NCI-H2196 (cell line): ENCODE results near the gene HIPK3.
"Not testable (repeated sequence)": the region's sequence is repeated elsewhere in the genome, so short reads cannot be mapped to it uniquely, and the experiment has no call there.

Experiments used
- DNase-seq: peaks from one replicate; lab custom pipeline; 2025; ENCODE audit not compliant: unreplicated experiment; lab: John Stamatoyannopoulos, UW

HIPK3 gene

DNA sequence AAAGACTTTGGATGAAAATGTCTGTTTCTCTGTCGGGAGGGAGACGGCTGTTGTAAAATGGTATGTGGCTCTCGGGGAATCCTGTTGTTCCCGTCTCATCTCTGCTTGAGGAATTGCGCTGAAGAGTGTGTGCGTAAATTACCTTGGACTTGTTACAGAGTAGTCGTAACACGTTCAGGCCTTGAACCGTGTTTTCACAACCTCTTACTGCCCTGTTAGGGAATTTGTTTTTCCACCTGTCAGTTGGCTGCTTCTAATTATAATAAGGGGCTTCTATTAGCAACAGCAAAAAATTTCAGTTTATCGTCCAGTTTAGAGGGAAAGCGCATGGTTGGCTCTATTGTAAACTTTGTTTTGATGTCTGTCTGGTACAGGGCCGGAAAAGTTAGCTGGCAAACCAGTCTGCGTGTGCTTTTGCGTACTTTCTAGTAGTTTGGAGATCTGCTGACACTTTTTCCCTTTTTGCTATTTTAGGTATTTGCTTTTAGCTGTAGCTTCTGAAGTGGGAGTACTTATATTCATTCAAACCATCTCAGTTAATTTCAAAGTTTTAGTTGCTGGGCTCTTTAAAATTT, 1.5 kb downstream of the HIPK3 start:
- DNase-seq, result peak; percentile 42

DNA sequence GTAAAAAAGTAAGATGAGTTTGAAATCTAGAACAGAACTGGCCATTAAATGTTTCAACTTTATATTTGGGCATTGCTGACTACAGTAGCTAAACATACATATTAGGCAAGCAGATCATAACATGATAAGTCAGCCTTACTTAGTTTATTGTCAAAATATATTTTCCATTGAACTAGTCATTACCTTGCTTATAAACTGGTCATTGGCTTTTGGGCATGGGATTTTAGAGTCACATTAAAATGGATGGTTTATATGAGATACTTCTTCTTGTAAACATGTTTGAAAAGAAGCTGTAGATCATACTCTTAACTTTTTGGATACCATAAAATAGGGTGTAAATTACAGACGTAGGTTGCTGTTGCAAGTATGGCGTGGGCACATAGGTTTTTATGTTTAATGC, 2.7 kb downstream of the HIPK3 start:
- no peak for DNase-seq

DNA sequence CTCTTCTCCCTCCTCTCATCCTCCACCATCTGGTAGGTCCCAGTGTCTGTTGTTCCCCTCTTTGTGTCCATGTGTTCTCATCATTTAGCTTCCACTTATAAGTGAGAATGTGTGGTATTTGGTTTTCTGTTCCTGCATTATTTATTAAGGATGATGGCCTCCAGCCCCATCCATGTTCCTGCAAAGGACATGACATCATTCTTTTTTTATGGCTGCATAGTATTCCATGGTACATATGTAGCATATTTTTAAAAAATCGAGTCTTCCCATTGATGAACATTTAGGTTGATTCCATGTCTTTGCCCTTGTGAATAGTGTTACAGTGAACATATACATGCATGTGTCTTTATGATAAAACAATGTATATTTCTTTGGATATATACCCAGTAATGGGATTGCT, 4.2 kb downstream of the HIPK3 start:
- not testable (repeated sequence) for DNase-seq

DNA sequence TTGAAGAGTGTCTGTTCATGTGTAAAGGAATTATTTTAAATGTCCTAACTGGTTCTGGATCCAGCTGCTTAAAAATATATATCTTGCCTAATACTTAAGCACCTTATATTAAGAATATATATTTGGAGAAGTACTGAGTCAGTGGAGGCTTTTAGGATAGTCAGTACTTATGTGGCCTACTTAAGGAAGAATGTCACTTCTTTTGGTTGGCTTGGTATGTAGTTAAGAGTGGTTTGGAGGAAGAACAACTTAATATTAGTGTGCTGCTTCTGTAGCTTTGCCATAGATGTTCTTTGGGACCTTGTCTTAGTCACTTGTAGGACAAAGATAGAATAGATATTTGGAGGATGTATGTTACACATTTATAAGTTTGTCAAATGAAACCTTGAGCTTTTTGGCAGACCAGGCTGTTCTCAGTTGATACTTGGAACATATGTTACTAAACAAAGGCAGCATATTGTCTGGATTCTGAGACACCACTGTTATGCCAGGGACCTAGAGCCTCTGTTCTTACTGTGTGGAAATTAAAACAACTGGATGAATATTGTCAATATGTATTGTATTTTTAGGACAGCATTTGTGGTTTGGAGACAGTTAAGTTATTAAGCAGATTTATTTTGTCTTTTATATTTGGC, 4.9 kb downstream of the HIPK3 start:
- DNase-seq, result no peak

DNA sequence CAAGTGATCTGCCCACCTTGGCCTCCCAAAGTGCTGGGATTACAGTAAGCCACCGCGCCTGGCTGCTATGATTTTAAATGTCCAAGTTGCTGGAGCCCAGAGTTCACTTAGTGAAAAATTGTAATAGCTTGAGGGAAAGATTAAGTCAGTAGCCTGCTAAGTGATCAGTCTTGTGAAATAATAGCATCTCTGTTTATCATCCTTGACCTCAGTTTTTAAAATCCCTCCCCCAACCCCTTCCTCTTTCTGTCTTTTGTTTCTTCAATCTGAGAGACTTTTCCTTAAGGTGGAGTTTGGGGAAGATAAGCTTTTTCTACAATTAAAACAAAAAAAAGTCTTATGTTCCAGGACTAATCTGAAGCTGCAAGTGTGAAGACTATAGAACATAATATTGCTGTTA, 6.4 kb downstream of the HIPK3 start:
- no peak for DNase-seq

DNA sequence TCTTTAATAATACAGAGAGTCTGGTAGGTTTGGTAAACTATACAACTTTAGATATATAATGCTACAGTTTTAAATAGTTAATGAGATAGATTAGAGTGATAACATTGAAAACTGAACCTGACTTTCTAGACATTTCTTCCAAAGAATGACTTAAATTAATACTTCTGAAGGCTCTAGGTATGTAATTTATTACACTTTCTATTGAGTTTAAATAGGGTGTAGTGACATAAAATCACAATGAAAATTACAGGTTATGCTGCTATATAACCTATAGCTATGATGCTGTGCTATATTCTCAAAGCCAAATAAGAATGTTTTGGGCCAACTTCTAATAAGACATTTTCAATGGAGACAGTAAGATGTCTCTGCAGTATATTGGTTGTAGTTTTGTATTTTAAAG, 7.7 kb downstream of the HIPK3 start:
- no peak for DNase-seq

DNA sequence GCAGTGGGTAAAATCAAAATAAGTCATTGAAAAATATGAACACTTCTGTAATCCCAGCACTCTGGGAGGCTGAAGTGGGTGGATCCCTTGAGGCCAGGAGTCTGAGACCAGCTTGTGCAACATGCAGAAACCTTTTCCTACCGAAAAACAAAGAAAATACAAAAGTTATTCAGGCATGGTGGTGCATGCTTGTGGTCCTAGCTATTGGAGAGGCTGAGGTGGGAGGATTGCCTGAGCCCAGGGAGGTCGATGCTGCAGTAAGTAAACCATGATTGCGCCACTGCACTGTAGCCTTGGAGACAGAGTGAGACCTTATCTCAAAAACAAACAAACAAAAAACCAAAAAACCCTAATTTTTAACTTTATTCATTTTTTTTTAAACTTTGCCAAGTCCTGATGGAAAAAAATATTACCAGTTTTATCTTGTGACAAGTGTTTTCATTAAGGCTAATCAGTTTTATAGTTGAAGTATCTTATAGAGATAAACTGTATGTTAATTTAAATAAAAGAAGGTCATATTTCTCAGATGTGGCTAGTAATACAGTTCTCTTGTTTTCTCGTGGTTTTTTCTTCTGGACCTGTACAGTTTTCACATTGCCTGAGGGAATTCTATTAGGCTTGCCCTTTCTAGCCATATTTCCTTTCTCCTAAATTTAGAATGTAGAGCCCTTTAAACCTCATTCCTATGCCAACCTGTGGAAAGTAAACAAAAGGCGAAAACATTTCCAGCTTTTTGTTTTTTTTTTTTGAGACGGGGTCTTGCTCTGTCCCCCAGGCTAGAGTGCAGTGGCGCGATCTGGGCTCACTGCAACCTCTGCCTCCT, 9.4 kb downstream of the HIPK3 start:
- peak; percentile 40 for DNase-seq

DNA sequence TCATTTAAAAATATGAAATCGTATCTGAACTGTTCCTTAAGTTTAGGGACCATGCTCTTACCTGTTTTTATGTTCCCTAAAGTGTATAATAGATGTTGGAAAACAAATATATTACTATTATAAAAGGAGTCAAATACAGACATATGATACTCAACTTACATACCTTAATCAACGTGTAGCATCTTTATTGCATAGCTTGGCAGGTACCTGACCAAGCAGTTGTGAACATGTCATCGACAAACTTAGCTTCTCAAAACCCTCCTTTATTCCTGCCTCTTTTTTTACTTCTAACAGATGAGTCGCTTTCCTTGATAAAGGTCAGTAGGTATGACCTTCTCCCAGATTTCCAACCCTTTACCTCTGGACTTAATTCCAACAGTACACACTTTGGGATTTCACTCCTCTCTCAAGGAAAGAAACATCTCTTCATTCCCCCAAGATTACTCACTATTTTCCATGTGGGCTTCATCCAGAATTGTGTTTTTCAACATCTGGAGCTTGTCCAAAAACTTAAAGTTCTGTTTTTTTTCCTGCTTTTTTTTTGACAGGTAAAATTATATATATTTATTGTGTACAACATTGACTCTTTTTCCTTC, 11.9 kb downstream of the HIPK3 start:
- DNase-seq, result no peak

DNA sequence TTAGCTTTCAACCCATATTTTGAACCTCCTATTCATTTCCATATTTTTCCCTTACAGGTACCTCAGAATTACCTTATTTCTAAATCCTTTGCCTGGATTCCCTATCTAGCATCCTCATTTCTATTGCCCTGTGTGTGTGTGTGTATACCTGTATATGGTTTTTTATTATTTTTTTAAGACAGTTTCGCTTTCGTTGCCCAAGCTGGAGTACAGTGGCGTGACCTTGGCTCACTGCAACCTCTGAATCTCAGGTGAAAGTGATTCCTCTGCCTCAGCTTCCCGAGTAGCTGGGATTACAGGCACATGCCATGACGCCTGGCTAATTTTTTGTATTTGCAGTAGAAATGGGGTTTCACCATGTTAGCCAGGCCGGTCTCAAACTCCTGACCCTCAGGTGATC, 12.6 kb downstream of the HIPK3 start:
- DNase-seq, result no peak

DNA sequence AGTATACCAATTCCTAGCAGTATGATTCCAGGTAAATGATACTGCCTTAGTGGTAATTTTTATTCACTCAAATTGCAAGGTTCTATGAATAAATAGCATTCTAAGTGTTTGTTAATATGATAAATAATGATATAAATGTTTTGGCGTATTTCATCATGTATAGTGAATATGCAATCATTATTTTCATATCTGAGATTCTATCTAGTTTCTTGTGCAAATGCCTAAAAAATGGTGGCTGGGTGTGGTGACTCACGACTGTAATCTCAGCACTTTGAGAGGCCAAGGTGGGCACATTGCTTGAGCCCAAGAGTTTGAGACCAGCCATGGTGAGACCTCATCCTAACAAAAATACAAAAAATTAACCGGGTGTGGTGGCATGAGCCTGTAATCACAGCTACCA, 13.9 kb downstream of the HIPK3 start:
- DNase-seq, result no peak

DNA sequence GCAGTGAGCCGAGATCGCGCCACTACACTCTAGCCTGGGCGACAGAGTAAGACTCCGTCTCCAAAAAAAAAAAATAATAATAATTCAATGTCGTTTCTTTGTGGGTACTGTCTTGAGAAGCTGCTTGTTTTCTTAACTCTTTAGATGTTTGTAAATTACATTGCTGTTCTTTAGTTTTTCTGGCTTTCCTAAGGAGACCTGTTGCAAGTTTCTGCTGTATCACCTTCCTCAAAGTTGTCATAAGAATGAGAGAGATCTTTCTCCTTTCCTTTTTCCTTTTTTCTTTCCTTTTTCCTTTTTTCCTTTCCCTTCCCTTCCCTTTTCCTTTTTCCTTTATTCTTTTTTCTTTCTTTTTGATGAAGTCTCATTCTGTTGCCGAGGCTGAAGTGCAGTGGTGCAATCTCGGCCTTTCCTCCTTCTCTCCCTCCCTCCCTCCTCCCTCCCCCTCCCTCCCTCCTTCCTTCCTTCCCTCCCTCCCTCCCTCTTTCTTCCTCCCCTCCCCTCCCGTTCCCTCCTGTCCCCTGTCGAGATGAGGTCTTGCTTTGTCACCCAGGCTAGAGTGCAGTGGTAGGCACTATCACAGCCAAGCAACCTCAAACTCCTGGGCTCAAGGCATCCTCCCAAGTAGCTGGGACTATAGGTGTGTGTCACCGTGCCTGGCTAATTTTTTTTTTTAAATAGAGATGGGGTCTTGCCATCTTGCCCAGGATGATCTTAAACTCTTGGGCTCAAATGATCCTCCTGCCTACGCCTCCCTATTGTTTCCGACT, 15.3 kb downstream of the HIPK3 start:
- no peak for DNase-seq

DNA sequence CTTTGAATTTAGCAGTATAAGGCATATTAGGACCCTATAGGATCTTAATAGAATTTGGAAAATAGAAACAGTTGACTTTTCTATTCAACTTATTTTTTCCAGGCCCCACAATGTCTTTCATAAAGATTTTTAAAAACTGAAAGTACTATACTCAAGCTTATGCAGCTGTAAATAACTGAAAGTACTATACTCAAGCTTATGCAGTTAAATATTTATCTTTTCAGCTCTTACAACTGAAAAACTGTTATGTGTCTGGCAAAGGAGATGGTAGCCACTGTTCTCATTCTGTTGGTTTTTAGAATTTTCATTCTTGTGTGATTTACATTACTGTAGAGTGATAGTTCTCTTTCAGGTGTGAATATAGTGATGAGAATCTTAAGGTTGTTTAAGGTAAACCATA, 16.5 kb downstream of the HIPK3 start:
- DNase-seq, result no peak

DNA sequence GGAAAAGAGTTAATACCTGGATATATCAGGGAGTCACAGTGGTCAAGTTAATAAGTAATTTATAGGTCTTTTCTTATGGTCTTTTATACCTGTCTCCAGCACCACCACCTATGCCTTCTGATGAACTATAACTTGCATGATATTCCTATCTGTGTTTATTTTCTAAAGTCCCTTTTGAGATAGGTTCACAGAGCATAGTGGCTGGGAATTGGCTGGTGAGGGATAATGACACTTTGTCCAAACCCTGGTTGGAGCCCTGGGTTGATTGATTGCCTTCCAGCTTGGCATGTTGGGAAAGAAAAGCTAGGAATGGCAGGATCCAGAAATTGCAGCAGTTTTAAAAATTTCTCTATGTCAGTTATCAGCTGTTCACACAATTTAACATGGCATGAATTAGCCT, 23.2 kb downstream of the HIPK3 start:
- DNase-seq, result no peak

DNA sequence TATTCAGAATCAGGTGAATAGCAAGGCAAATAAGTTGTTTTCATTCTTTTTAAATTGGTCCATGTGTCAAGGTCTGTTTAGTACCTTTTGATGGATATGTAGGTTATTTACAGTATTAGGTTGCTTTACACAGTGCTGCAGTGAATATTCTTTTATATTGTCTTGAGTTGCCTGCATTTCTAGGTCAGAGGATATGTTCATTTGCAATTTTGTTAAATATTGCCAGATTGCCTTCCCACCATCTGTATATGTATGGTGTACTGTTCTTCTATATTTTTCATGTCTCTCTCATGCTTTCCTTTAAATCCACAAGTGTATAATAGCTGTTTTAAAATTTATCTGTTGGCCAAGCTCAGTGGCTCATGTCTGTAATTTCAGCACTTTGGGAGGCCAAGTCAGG, 24.6 kb downstream of the HIPK3 start:
- no peak for DNase-seq

DNA sequence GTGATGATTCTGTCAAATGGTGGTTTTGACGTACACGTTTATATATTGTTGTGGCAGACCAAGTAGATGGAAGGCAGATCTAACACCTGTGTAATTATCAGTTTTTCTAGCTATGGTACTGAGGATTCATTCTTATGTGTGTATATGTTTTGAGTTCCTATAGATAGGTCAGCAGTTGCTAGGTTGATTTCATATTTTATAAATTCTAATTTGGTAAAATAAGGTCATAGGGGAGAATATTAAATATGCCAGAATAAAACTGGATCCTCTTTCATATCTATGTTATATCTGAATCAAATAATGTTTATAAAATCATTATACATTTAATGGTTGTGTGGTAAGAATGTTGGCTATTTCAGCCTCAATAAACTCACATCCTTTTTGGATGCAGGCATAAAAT, 27.6 kb downstream of the HIPK3 start:
- no peak for DNase-seq

DNA sequence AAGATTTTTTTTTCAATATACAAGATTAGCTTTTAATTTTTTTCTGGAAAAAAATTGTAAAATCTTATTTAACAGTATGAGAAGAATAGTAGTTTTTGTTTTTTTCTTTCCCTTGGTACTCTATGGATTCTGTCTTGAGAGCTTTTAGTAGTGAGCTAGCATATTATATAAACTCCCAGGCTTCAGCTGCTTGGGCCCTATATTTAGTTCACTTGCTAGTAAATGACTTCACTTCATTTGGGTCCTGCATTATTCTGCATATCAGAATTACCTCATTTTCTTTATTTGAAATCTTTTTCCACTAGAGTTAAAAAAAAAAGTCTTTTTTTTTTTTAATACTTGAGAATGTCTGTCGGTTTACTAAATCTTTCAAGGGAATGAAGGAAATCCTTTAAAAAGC, 33.1 kb downstream of the HIPK3 start:
- no peak for DNase-seq

DNA sequence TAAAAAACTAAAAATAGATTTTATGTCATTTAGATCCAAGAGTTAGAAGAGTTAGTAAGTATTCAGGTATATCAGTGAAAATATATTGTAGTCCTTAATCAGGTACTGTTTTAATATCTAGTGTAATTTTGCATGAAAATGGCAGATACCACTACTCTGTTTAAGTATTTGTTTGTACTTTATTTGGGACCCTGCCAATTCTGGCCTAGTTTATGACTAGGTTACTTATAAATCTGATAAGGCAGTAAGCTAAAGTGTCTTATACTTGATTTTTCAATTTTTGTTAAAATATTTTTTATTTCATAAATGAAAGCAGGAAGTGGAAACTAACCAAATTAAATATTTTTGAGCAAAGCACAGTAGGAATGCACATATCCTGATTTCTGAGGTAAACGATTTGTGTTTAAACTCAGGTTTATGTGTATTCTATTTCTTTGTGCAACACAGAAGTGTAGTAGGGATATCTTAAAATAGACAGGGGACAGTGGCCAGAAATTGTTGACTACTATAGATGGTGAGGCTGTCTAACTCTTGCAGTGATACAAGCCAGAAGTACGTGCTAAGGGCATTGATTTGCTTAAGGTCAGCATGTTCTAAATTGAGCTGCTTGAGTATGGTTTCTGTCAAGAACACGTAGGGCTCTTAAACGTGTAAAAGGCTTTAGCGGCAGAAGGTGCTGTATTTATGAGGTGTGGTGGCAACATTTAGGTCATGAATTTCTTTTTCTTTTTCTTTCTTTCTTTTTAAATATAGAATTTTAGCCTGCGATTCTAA, 34.0 kb downstream of the HIPK3 start:
- DNase-seq, result peak; percentile 19

DNA sequence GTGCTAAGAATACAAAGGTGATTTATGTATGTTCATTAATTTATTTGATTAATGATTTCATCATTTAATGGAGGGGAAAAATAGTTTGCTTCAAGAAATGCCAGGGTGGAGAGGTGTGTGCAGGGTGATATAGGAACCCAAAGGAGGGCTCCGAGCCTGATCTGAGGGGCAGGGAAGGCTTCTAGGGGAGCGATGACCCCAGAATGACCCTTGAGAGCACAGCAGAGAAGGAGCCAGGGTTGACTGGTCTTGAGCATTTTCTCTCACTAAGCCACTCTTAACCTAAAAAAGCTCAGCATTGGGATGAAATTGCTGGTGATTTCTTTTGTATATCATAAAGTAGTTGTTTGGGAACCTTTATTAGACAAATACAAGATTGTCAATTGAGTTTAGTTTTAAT, 35.1 kb downstream of the HIPK3 start:
- no peak for DNase-seq

DNA sequence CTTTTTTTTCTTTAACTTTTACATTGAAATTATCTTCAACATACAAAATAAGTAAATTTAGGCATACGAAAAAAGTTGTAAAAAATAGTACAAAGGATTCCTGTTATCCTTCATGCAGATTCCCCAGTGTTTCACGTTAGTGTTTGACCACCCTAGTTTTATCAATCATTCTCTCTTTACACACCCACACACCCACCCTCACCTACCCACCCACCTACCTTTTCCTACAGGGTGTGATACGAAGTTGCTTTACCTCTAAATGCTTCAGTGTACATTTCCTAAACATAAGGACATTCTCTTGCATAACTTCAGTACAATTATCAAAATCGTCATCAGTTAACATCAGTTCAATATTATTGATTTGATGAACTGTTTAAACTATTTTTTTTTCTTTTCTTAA, 37.0 kb downstream of the HIPK3 start:
- DNase-seq, result no peak

DNA sequence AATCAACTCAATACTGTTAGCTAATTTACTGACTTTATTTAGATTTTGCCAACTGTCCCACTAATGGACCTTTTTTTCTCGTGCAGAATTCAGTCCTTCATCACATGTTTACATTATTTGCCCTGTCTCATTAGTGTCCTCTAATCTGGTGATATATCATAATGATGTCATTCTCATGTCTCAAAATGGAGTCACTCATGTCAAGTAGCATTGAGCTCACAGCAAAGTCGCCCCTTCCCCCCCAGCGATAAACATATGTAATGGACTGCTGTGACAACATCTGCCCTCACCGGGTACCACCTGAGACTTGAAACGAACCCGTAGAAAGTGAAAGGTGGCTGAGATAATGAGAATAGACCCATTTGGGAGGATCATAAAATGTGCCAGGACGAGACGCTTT, 37.6 kb downstream of the HIPK3 start:
- no peak for DNase-seq

DNA sequence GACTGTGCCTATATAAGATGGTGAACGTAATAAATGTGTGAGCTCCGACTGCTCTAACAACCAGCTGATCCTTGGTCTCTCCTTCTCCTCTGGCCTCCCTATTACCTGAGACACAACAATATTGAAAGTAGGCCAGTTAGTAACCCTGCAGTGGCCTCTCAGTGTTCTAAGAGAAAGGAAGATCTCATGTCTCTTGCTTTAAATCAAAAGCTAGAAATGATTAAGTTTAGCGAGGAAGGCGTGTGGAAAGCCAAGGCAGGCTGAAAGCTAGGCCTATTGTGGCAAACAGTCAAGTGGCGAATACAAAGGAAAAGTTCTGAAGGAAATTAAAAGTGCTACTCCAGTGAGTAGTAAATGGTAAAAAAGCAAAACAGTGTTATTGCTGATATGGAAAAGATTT, 39.5 kb downstream of the HIPK3 start:
- no peak for DNase-seq
